Measurements from ENCODE around the gene SEMA3D. TPM values are rescaled to one million over a fixed set of nuclear protein-coding genes. Genes with fewer than 3 reads are reported as not detected.

SEMA3D gene
- total and polyA plus RNA-seq, 2 of the 4 experiments (the other 2 are of a cell fraction), result 2.9 to 13.6 TPM

DNA sequence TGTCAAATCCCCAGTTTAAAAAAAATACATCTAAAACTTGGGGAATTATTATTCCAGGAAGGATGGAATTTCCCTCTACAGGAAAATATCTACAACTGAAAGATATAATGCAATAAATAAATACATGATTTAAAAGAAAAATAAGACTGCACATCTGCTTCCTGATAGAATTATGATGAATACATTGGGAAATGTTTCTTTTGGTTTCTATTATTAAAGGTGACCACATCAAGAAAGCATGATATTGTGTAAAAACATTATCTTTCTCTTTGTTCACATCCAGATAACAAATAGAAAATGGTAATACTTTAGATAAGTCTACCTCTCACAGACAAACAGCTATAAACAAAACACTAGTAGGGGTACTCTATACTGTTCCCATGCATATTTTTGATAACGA, 19.2 kb downstream of the SEMA3D start:
- H2BK120ac ChIP-seq (ENCODE audit: low read depth, low read length), result no peak overlapping the region
- intact Hi-C loops (cut with micrococcal nuclease), result no loop called here
- no peak overlapping the region for H3K4me3 ChIP-seq (ENCODE audit: insufficient read depth, low read depth, low read length)
- no peaks in the 10 kb centered on the region for H3K27me3 ChIP-seq (ENCODE audit: control insufficient read depth, insufficient read depth, low read length)
- ChIA-PET POLR2A (ENCODE audit: unreplicated experiment) (no interaction called here), CTCF (interaction anchor here (1.1 kb wide), 1 partner anchor 18 kb away, joined by 3 read pairs; no protein-coding TSS in a partner anchor)
- H3K4me1 ChIP-seq (ENCODE audit: control insufficient read depth, insufficient read depth, low read length), result peaks cover 2% of the 10 kb centered on the region; the same call in 1 of the 2 replicates
- no peak overlapping the region for H3K27ac ChIP-seq (ENCODE audit: insufficient read depth, low read length)
- no peak overlapping the region for H2BK15ac ChIP-seq (ENCODE audit: low read depth, low read length)
- no peaks in the 10 kb centered on the region for H3K9me1 ChIP-seq (ENCODE audit: insufficient read depth, low read length)
- no peak overlapping the region for H3K23ac ChIP-seq (ENCODE audit: low read depth, low read length)
- H3K4me2 ChIP-seq (ENCODE audit: low read depth, low read length), result no peak overlapping the region
- dilution Hi-C loops (cut with HindIII; ENCODE audit: low sequenced_read_pairs, unreplicated experiment), result no loop called here
- H4K20me1 ChIP-seq (ENCODE audit: insufficient read depth, low read length), result no peaks in the 10 kb centered on the region
- in situ Hi-C loops (cut with MboI; ENCODE audit: low sequenced_read_pairs), result no loop called here
- no peak overlapping the region for H3K9ac ChIP-seq (ENCODE audit: low read depth, low read length)
- no peaks in the 10 kb centered on the region for H3K36me3 ChIP-seq (ENCODE audit: control insufficient read depth, insufficient read depth, low read length)
- H3K9me3 ChIP-seq (ENCODE audit: control insufficient read depth, insufficient read depth, low read length), result no peaks in the 10 kb centered on the region
- no peak overlapping the region for H3K56ac ChIP-seq (ENCODE audit: extremely low read depth, insufficient read depth, low read length)
- no peak for TF ChIP-seq CEBPB (IDR thresholded peaks at IDR 0.05; ENCODE audit: low read depth, low read length)
- TF ChIP-seq SMC3 (IDR thresholded peaks at IDR 0.05; ENCODE audit: low read depth, low read length), result no peak
- TF ChIP-seq, protein P1, sequence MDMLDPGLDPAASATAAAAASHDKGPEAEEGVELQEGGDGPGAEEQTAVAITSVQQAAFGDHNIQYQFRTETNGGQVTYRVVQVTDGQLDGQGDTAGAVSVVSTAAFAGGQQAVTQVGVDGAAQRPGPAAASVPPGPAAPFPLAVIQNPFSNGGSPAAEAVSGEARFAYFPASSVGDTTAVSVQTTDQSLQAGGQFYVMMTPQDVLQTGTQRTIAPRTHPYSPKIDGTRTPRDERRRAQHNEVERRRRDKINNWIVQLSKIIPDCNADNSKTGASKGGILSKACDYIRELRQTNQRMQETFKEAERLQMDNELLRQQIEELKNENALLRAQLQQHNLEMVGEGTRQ (IDR thresholded peaks at IDR 0.05; ENCODE audit: low read depth, low read length), result no peak
- TF ChIP-seq, protein P2, sequence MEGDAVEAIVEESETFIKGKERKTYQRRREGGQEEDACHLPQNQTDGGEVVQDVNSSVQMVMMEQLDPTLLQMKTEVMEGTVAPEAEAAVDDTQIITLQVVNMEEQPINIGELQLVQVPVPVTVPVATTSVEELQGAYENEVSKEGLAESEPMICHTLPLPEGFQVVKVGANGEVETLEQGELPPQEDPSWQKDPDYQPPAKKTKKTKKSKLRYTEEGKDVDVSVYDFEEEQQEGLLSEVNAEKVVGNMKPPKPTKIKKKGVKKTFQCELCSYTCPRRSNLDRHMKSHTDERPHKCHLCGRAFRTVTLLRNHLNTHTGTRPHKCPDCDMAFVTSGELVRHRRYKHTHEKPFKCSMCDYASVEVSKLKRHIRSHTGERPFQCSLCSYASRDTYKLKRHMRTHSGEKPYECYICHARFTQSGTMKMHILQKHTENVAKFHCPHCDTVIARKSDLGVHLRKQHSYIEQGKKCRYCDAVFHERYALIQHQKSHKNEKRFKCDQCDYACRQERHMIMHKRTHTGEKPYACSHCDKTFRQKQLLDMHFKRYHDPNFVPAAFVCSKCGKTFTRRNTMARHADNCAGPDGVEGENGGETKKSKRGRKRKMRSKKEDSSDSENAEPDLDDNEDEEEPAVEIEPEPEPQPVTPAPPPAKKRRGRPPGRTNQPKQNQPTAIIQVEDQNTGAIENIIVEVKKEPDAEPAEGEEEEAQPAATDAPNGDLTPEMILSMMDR (conservative IDR thresholded peaks at IDR 0.05; ENCODE audit: low read depth, low read length), result no peak
- TF ChIP-seq MXI1 (IDR thresholded peaks at IDR 0.05; ENCODE audit: borderline replicate concordance, low read depth, low read length), result no peak
- TF ChIP-seq ELK1 (IDR thresholded peaks at IDR 0.05; ENCODE audit: borderline replicate concordance, low read depth, low read length), result no peak
- TF ChIP-seq RFX5 (IDR thresholded peaks at IDR 0.05; ENCODE audit: low read depth, low read length), result no peak
- no peak for TF ChIP-seq FOS (IDR thresholded peaks at IDR 0.05; ENCODE audit: low read depth, low read length)
- TF ChIP-seq MAZ (IDR thresholded peaks at IDR 0.05; ENCODE audit: borderline replicate concordance, low read depth, low read length), result no peak
- TF ChIP-seq POLR2A (IDR thresholded peaks at IDR 0.05; ENCODE audit: low read depth, low read length), result no peak
- no CpG with 5 or more reads among the region's 1 CpG for WGBS, 2 experiments (ENCODE audit: extremely low coverage in 2 of 2, insufficient read length in 1 of 2)
- DNase-seq (no peak), ATAC-seq (ENCODE audit: low read depth) (no peak)
- H4K5ac ChIP-seq (ENCODE audit: low read depth, low read length), result no peak overlapping the region
- BruUV-seq (replicated peaks), result no TSS peak
- no peak overlapping the region for H2BK20ac ChIP-seq (ENCODE audit: low read depth, low read length)
- H2AK9ac ChIP-seq (replicated peaks; ENCODE audit: low read depth, low read length, poor library complexity), result no peak overlapping the region
- no peaks in the 10 kb centered on the region for H3K79me1 ChIP-seq (ENCODE audit: low read depth in 1 of 2, low read length in 2 of 2)
- H4K91ac ChIP-seq (ENCODE audit: insufficient read depth, low read depth, low read length), result no peak overlapping the region
- no peak overlapping the region for H2AK5ac ChIP-seq (ENCODE audit: low read depth, low read length)
- no peak overlapping the region for H2BK5ac ChIP-seq (ENCODE audit: low read depth, low read length, poor library complexity, severe bottlenecking)
- H2AFZ ChIP-seq (replicated peaks; ENCODE audit: low read length, poor library complexity), result no peak overlapping the region
- no peak overlapping the region for H3K4ac ChIP-seq (ENCODE audit: low read depth, low read length)
- H4K8ac ChIP-seq (ENCODE audit: low read depth in 2 of 2, low read length in 2 of 2), result no peak overlapping the region
- no peak overlapping the region for H3K14ac ChIP-seq (replicated peaks; ENCODE audit: low read depth, low read length)
- no peak overlapping the region for H3K18ac ChIP-seq (ENCODE audit: low read depth, low read length)
